Measurements from ENCODE around the gene TEX2.

The TEX2 gene

GRCh38 chr17:64263000-64263766 lies at the start of gene TEX2:
TSS of gene TEX2 (minus strand) at chr17:64263260. CDS start at chr17:64214217, 49,043 bp downstream.
- peak; percentile 81 for DNase-seq

GRCh38 chr17:64309710-64310109 lies 46.6 kb upstream of the TEX2 start:
- DNase-seq, result no peak

GRCh38 chr17:64309021-64309420 lies 46.0 kb upstream of the TEX2 start:
- no peak for DNase-seq

GRCh38 chr17:64306850-64307463 lies 43.9 kb upstream of the TEX2 start:
- peak; percentile 38 for DNase-seq

- no peak for DNase-seq
Measured at GRCh38 chr17:64304551-64304950, 41.5 kb upstream of the TEX2 start.

- no peak for DNase-seq
Measured at GRCh38 chr17:64300699-64300965, 37.6 kb upstream of the TEX2 start.

GRCh38 chr17:64297467-64298088 lies 34.5 kb upstream of the TEX2 start:
- no peak for DNase-seq

- DNase-seq, result no peak
Measured at GRCh38 chr17:64296246-64296645, 33.2 kb upstream of the TEX2 start.

GRCh38 chr17:64295146-64295545 lies 32.1 kb upstream of the TEX2 start:
- DNase-seq, result no peak

- DNase-seq, result no peak
Measured at GRCh38 chr17:64291268-64291851, 28.3 kb upstream of the TEX2 start.

- no peak for DNase-seq
Measured at GRCh38 chr17:64289741-64290141, 26.7 kb upstream of the TEX2 start.

GRCh38 chr17:64282753-64283080 lies 19.7 kb upstream of the TEX2 start:
- no peak for DNase-seq

GRCh38 chr17:64281962-64282752 lies 19.1 kb upstream of the TEX2 start:
- DNase-seq, result peak; percentile 50

GRCh38 chr17:64278614-64279013 lies 15.6 kb upstream of the TEX2 start:
- no peak for DNase-seq

- no peak for DNase-seq
Measured at GRCh38 chr17:64277831-64278562, 14.9 kb upstream of the TEX2 start.

- DNase-seq, result no peak
Measured at GRCh38 chr17:64276961-64277505, 14.0 kb upstream of the TEX2 start.

- DNase-seq, result no peak
Measured at GRCh38 chr17:64275016-64275415, 12.0 kb upstream of the TEX2 start.

- no peak for DNase-seq
Measured at GRCh38 chr17:64273006-64273405, 9.9 kb upstream of the TEX2 start.

GRCh38 chr17:64270885-64271284 lies 7.8 kb upstream of the TEX2 start:
- DNase-seq, result no peak

GRCh38 chr17:64269687-64270649 lies 6.9 kb upstream of the TEX2 start:
- DNase-seq, result no peak

GRCh38 chr17:64264891-64265290 lies 1.8 kb upstream of the TEX2 start:
- no peak for DNase-seq
